Sigmoid colon (tissue), 4 donors: ENCODE measurements around the gene SDK1.

ENCODE experiments used
- CTCF ChIP-seq, 4 experiments: fragments of 450-650 bp in 3 of 4; fragments of 200-600 bp in 1 of 4; IDR thresholded peaks; one replicate each; pipeline ENCODE4 v1.5.1; 2016 to 2019; ENCODE audit warnings: antibody characterized with exemption in 4 of 4, mild to moderate bottlenecking in 3 of 4, moderate library complexity in 2 of 4
- EP300 ChIP-seq, 4 donors: sonication (generic); formaldehyde crosslinking; IDR thresholded peaks; one replicate each; pipeline ENCODE4 v1.6.1; 2017; ENCODE audit warnings: antibody characterized with exemption in 4 of 4
- POLR2AphosphoS5 ChIP-seq, 4 donors: sonication (generic); formaldehyde crosslinking; IDR thresholded peaks; one replicate each; pipeline ENCODE4 v1.6.1; 2017; ENCODE audit warnings: antibody characterized with exemption in 4 of 4

GRCh38 chr7:4174884-4175283 is 873.8 kb downstream of the SDK1 start:
- TF ChIP-seq CTCF (IDR thresholded peaks at IDR 0.05) (no peak), EP300 (IDR thresholded peaks at IDR 0.05) (no peak), POLR2AphosphoS5 (IDR thresholded peaks at IDR 0.05) (no peak)
